Measurements from ENCODE around the gene CDKL1. TPM values are rescaled to one million over a fixed set of nuclear protein-coding genes. Genes with fewer than 3 reads are reported as not detected.

CDKL1 gene
- total and polyA plus RNA-seq, 2 experiments from 2014 or later, result 1.9 to 13.1 TPM

DNA sequence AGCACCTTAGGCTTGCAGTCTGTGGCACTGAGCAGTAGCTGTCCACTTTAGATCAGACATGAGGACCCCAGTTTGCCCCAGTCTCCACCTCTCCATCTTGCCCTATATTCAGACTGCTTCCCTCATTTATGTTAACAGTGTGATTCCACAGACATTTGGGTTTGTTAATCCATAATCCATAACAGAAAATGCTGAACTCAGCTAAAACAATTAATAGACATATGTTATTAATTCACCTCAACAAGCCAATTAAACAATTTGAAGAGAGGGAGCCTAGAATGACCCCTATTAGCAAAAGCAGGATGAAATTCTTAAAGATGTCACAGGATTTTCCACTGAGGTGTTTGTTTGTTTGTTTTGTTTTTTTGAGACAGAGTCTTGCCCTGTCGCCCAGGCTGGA, 9.1 kb downstream of the CDKL1 start:
- Histone ChIP-seq H3K27me3 (no peaks in the 10 kb centered on the region), H3K9me2 (replicated peaks; ENCODE audit: insufficient read depth) (no peaks in the 10 kb centered on the region), H4K20me1 (ENCODE audit: insufficient read depth, poor library complexity, severe bottlenecking) (no peaks in the 10 kb centered on the region), H3K4me3 (no peak overlapping the region), H3K4me1 (ENCODE audit: insufficient read depth) (peaks cover 4% of the 10 kb centered on the region), H3K9me3 (ENCODE audit: low read depth) (no peaks in the 10 kb centered on the region), H3K4me2 (no peak overlapping the region), H3K27ac (no peak overlapping the region), H3K79me2 (no peaks in the 10 kb centered on the region), H2AFZ (no peak overlapping the region), H3K36me3 (replicated peaks; ENCODE audit: insufficient read depth, low read depth) (no peaks in the 10 kb centered on the region)
- DNase-seq (ENCODE audit: low spot score), result no peak
- TF ChIP-seq EZH2phosphoT487 (IDR thresholded peaks at IDR 0.05; ENCODE audit: low read depth, severe bottlenecking, unreplicated experiment) (no peak), EZH2 (IDR thresholded peaks at IDR 0.05; ENCODE audit: borderline replicate concordance) (no peak)
- TF ChIP-seq, protein P1, sequence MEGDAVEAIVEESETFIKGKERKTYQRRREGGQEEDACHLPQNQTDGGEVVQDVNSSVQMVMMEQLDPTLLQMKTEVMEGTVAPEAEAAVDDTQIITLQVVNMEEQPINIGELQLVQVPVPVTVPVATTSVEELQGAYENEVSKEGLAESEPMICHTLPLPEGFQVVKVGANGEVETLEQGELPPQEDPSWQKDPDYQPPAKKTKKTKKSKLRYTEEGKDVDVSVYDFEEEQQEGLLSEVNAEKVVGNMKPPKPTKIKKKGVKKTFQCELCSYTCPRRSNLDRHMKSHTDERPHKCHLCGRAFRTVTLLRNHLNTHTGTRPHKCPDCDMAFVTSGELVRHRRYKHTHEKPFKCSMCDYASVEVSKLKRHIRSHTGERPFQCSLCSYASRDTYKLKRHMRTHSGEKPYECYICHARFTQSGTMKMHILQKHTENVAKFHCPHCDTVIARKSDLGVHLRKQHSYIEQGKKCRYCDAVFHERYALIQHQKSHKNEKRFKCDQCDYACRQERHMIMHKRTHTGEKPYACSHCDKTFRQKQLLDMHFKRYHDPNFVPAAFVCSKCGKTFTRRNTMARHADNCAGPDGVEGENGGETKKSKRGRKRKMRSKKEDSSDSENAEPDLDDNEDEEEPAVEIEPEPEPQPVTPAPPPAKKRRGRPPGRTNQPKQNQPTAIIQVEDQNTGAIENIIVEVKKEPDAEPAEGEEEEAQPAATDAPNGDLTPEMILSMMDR (IDR thresholded peaks at IDR 0.05; ENCODE audit: poor library complexity), result no peak
- 100% methylated on average over 1 of the region's 1 CpG for WGBS (ENCODE audit: low lambda C conversion rate, missing lambda C conversion rate)

DNA sequence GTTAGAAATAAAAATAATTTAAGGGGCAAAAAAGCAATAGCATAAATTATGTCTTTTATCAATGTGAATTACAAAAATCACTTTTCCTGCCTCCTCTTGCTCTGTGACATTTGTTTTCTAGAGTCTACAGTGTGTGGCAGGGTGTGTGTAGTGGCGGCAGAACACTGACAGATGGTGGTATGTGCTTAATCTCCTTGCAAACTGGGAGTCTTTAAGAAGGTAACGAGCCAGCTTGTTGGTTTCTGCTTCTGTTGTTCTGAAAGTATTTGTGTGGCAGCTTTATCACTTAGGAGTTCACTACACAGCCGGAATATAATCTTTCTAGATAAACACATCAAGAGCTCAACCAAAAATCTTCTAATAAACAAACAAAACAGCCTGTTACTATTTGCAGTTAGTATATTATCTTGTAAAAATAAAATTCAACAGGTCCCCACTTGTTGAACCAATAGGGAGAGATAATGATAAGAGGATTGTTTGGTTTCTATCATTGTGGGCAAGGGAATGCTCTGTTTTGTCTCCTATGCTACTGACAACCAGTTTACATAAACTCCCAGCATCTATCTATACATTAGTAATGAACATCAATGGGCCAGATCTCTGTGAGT, 13.0 kb downstream of the CDKL1 start:
- WGBS (ENCODE audit: low lambda C conversion rate, missing lambda C conversion rate), result 15% methylated on average over 3 of the region's 3 CpGs
- H3K79me2 ChIP-seq, result no peaks in the 10 kb centered on the region
- no peak overlapping the region for H2AFZ ChIP-seq
- TF ChIP-seq EZH2phosphoT487 (IDR thresholded peaks at IDR 0.05; ENCODE audit: low read depth, severe bottlenecking, unreplicated experiment), result no peak
- TF ChIP-seq, protein P1 (IDR thresholded peaks at IDR 0.05; ENCODE audit: poor library complexity), result peak; percentile 23
- no peak overlapping the region for H3K27ac ChIP-seq
- no peaks in the 10 kb centered on the region for H3K36me3 ChIP-seq (replicated peaks; ENCODE audit: insufficient read depth, low read depth)
- DNase-seq (ENCODE audit: low spot score), result peak; percentile 25
- no peaks in the 10 kb centered on the region for H3K9me3 ChIP-seq (ENCODE audit: low read depth)
- no peaks in the 10 kb centered on the region for H3K4me1 ChIP-seq (ENCODE audit: insufficient read depth)
- H3K27me3 ChIP-seq, result no peaks in the 10 kb centered on the region
- no peaks in the 10 kb centered on the region for H3K9me2 ChIP-seq (replicated peaks; ENCODE audit: insufficient read depth)
- H3K4me2 ChIP-seq, result no peak overlapping the region
- no peaks in the 10 kb centered on the region for H4K20me1 ChIP-seq (ENCODE audit: insufficient read depth, poor library complexity, severe bottlenecking)
- no peak overlapping the region for H3K4me3 ChIP-seq

DNA sequence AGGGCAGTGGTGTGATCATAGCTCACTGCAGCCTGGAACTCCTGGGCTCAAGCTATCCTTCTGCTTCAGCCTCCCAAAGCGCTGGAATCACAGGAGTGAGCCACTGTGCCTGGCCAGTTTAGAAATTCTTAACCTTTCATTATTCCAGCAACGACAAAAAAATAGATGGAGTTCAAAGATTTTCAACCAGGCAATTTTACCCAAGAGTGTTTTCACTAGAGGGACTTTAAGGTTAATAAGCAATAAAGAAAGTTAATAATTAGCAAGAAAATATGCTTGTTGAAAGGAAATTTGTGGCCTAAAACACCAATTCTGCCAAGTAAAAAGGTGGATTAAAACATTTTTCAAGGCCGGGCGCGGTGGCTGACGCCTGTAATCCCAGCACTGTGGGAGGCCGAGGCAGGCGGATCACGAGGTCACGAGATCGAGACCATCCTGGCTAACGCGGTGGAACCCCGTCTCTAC, 14.8 kb downstream of the CDKL1 start:
- Histone ChIP-seq H3K27me3 (no peaks in the 10 kb centered on the region), H3K79me2 (no peaks in the 10 kb centered on the region), H3K4me3 (no peak overlapping the region), H3K9me2 (replicated peaks; ENCODE audit: insufficient read depth) (no peaks in the 10 kb centered on the region), H3K4me2 (no peak overlapping the region), H2AFZ (no peak overlapping the region), H3K9me3 (ENCODE audit: low read depth) (no peaks in the 10 kb centered on the region), H4K20me1 (ENCODE audit: insufficient read depth, poor library complexity, severe bottlenecking) (no peaks in the 10 kb centered on the region), H3K4me1 (ENCODE audit: insufficient read depth) (no peaks in the 10 kb centered on the region), H3K36me3 (replicated peaks; ENCODE audit: insufficient read depth, low read depth) (no peaks in the 10 kb centered on the region), H3K27ac (no peak overlapping the region)
- no peak for DNase-seq (ENCODE audit: low spot score)
- TF ChIP-seq EZH2phosphoT487 (IDR thresholded peaks at IDR 0.05; ENCODE audit: low read depth, severe bottlenecking, unreplicated experiment), result no peak
- TF ChIP-seq, protein P1 (IDR thresholded peaks at IDR 0.05; ENCODE audit: poor library complexity), result no peak
- no peak for TF ChIP-seq EZH2 (IDR thresholded peaks at IDR 0.05; ENCODE audit: borderline replicate concordance)
- WGBS (ENCODE audit: low lambda C conversion rate, missing lambda C conversion rate), result 72% methylated on average over 14 of the region's 14 CpGs
